ENCODE data around the gene ERBB4. TPM values are rescaled to one million over a fixed set of nuclear protein-coding genes. Genes with fewer than 3 reads are reported as not detected.

ERBB4 gene
- total and polyA plus RNA-seq, 10 of the 15 experiments (the other 5 are each of a cell fraction or from before 2014, with no cell fraction given) = under 0.01 to 0.23 (median 0.01) TPM; not detected in 4

GRCh38 chr2:212288308-212288707 lies 250.3 kb downstream of the ERBB4 start:
- FAIRE-seq (no peak), ATAC-seq (no peak), DNase-seq (ENCODE audit: low read depth, low spot score) (no peak)
- Histone ChIP-seq H4K20me1 (ENCODE audit: control insufficient read depth, insufficient read depth) (no peaks in the 10 kb centered on the region), H3K9ac (ENCODE audit: control insufficient read depth, insufficient read depth, low read length) (no peak overlapping the region), H3K79me2 (ENCODE audit: control insufficient read depth, insufficient read depth, low read length) (no peaks in the 10 kb centered on the region), H2AFZ (ENCODE audit: control insufficient read depth, low read depth, low read length) (no peak overlapping the region), H3K36me3 (ENCODE audit: control insufficient read depth in 2 of 2, insufficient read depth in 2 of 2, low read length in 1 of 2) (no peaks in the 10 kb centered on the region), H3K4me3 (no peak overlapping the region), H3K27me3 (replicated peaks in 1 of 2; ENCODE audit: control insufficient read depth in 2 of 2, insufficient read depth in 2 of 2, low read length in 1 of 2) (no peaks in the 10 kb centered on the region), H3K4me2 (ENCODE audit: control insufficient read depth, insufficient read depth) (no peak overlapping the region), H3K4me1 (ENCODE audit: control insufficient read depth, insufficient read depth, low read length) (no peaks in the 10 kb centered on the region), H3K9me3 (replicated peaks; ENCODE audit: control insufficient read depth, insufficient read depth, low read length) (no peaks in the 10 kb centered on the region), H3K27ac (ENCODE audit: control insufficient read depth, insufficient read depth) (no peak overlapping the region)
- POLR2A ChIA-PET = no interaction called here
- SMC1A ChIA-PET (ENCODE audit: uncharacterized antibody, unreplicated experiment) = no interaction called here
- in situ Hi-C loops (cut with MboI) (no loop called here), intact Hi-C loops (cut with micrococcal nuclease; ENCODE audit: unreplicated experiment) (no loop called here)
- RAD21 ChIA-PET (ENCODE audit: unreplicated experiment) = no interaction called here
- TF ChIP-seq CHD1 (IDR thresholded peaks at IDR 0.05; ENCODE audit: low read depth, low read length) (no peak), ZBTB40 (IDR thresholded peaks at IDR 0.05; ENCODE audit: borderline replicate concordance) (no peak), CBX3 (IDR thresholded peaks at IDR 0.05; ENCODE audit: borderline replicate concordance, low read depth) (no peak), BACH1 (IDR thresholded peaks at IDR 0.05; ENCODE audit: borderline replicate concordance) (no peak), ZBED1 (IDR thresholded peaks at IDR 0.05; ENCODE audit: borderline replicate concordance) (no peak), ESRRA (IDR thresholded peaks at IDR 0.05; ENCODE audit: low read length) (no peak), CEBPB (IDR thresholded peaks at IDR 0.05; ENCODE audit: borderline replicate concordance in 1 of 2, low read depth in 2 of 2, low read length in 2 of 2) (no peak), TAF1 (IDR thresholded peaks at IDR 0.05; ENCODE audit: borderline replicate concordance, low read depth, low read length) (no peak), ZBTB11 (CRISPR knock-in tag; IDR thresholded peaks at IDR 0.05) (no peak), SREBF2 (IDR thresholded peaks at IDR 0.05; ENCODE audit: low read length) (no peak)
- CTCF ChIA-PET = interaction anchor here (0.6 kb wide), 1 partner anchor 53 kb away, joined by 4 read pairs; no protein-coding TSS in a partner anchor
- 53% methylated on average over 8 of the region's 8 CpGs for WGBS (ENCODE audit: insufficient coverage, insufficient replicate concordance, low lambda C conversion rate, missing lambda C conversion rate)
- no TSS peak for BruUV-seq (replicated peaks)
